Putamen (tissue), 1 donor: ENCODE data around the gene UBE2I.
A peak's percentile ranks its signal among the peaks of the same experiment; 100 is the strongest.

Experiments
- DNase-seq: peaks from one replicate; pipeline ENCODE4 v3.0.0-alpha.2; 2016; ENCODE audit warnings: low spot score

Gene UBE2I

GRCh38 chr16:1330931-1331711 is 21.7 kb downstream of the UBE2I start:
- no peak for DNase-seq

- DNase-seq = no peak
Measured at GRCh38 chr16:1331712-1332617, 22.5 kb downstream of the UBE2I start.

- no peak for DNase-seq
Measured at GRCh38 chr16:1332618-1333148, 23.2 kb downstream of the UBE2I start.

- DNase-seq = no peak
Measured at GRCh38 chr16:1333149-1333812, 23.8 kb downstream of the UBE2I start, which contains the start of gene BAIAP3. BAIAP3 (plus strand) TSS chr16:1333645; CDS start chr16:1338550, 4,905 bp downstream.

- DNase-seq = no peak
Measured at GRCh38 chr16:1333854-1334700, 24.6 kb downstream of the UBE2I start.

- DNase-seq = no peak
Measured at GRCh38 chr16:1334739-1335138, 25.3 kb downstream of the UBE2I start.

- no peak for DNase-seq
Measured at GRCh38 chr16:1335211-1335971, 26.0 kb downstream of the UBE2I start.

GRCh38 chr16:1335996-1336395 is 26.6 kb downstream of the UBE2I start:
- no peak for DNase-seq

- DNase-seq = no peak
Measured at GRCh38 chr16:1336619-1337018, 27.2 kb downstream of the UBE2I start.

GRCh38 chr16:1337486-1337885 is 28.1 kb downstream of the UBE2I start:
- DNase-seq = no peak

GRCh38 chr16:1338119-1338730 is 28.8 kb downstream of the UBE2I start:
- DNase-seq = no peak

GRCh38 chr16:1338855-1339675 is 29.6 kb downstream of the UBE2I start:
- no peak for DNase-seq

GRCh38 chr16:1340730-1341494 is 31.5 kb downstream of the UBE2I start:
- DNase-seq = no peak

- DNase-seq = no peak
Measured at GRCh38 chr16:1341495-1342420, 32.3 kb downstream of the UBE2I start.

GRCh38 chr16:1342526-1343427 is 33.3 kb downstream of the UBE2I start:
- peak; percentile 71 for DNase-seq
